ENCODE data around the gene OVCH2. TPM values are rescaled to one million over a fixed set of nuclear protein-coding genes. Genes with fewer than 3 reads are reported as not detected.

The OVCH2 gene
- total and polyA plus RNA-seq, 2 donors from 2014 or later, result 2.3 to 2.5 TPM

DNA sequence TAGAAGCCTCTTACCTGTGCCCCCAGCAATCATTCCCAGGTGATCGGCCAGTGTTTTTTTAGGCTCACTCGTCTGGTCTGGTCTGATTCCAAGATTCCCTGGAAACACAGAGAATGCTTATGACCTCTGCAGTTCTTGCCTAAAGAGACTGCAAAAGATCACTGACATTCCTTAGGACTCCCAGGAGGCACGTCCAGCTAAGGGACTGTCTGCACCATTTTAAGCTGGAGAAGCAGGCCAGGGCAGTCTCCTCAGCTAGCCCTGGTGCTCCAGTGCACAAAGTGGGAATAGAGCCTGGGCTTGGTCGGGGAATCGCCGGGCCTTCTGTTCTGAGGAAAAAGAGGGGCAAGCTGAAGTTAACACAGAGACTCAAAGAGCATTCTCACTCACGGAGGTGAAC lies 37.8 kb downstream of the OVCH2 start:
- Histone ChIP-seq H3K9me3 (ENCODE audit: control insufficient read depth in 2 of 3, insufficient read depth in 1 of 3, low read length in 3 of 3) (no peaks in the 10 kb centered on the region), H3K36me3 (ENCODE audit: control insufficient read depth in 2 of 3, insufficient read depth in 3 of 3, low read length in 3 of 3) (peaks cover 0 to 7% (median 3%) of the 10 kb centered on the region in 3 donors), H3K4me3 (ENCODE audit: low read length in 3 of 3) (no peak overlapping the region), H3K27ac (ENCODE audit: low read depth in 2 of 2, low read length in 2 of 2) (no peak overlapping the region), H3K9ac (ENCODE audit: low read length in 3 of 3) (no peak overlapping the region), H3K27me3 (ENCODE audit: control insufficient read depth, insufficient read depth, low read length) (no peaks in the 10 kb centered on the region), H3K4me1 (ENCODE audit: control insufficient read depth in 2 of 3, insufficient read depth in 2 of 3, low read depth in 1 of 3, low read length in 3 of 3) (peaks cover 0 to 12% (median 4%) of the 10 kb centered on the region in 3 donors)
- intact Hi-C loops (cut with DNase I), result no loop called here
- FAIRE-seq, result no peak
- no peak for TF ChIP-seq CTCF (IDR thresholded peaks at IDR 0.05; ENCODE audit: borderline replicate concordance, extremely low read depth, insufficient read depth)
- DNase-seq, result no peak

GRCh38 chr11:7667460-7667859 lies 38.8 kb downstream of the OVCH2 start:
- no peak overlapping the region for H3K4me3 ChIP-seq (ENCODE audit: low read length in 3 of 3)
- H3K27ac ChIP-seq (ENCODE audit: low read depth in 2 of 2, low read length in 2 of 2), result no peak overlapping the region
- DNase-seq (peak in 1 of 5 donors; percentile 43), FAIRE-seq (no peak)
- peaks cover 0 to 7% (median 3%) of the 10 kb centered on the region in 3 donors for H3K36me3 ChIP-seq (ENCODE audit: control insufficient read depth in 2 of 3, insufficient read depth in 3 of 3, low read length in 3 of 3)
- peaks cover 0 to 5% (median 0%) of the 10 kb centered on the region in 3 donors for H3K4me1 ChIP-seq (ENCODE audit: control insufficient read depth in 2 of 3, insufficient read depth in 2 of 3, low read depth in 1 of 3, low read length in 3 of 3)
- no peak overlapping the region for H3K9ac ChIP-seq (ENCODE audit: low read length in 3 of 3)
- no peak for TF ChIP-seq CTCF (IDR thresholded peaks at IDR 0.05; ENCODE audit: borderline replicate concordance, extremely low read depth, insufficient read depth)
- no peaks in the 10 kb centered on the region for H3K27me3 ChIP-seq (ENCODE audit: control insufficient read depth, insufficient read depth, low read length)
- no peaks in the 10 kb centered on the region for H3K9me3 ChIP-seq (ENCODE audit: control insufficient read depth in 2 of 3, insufficient read depth in 1 of 3, low read length in 3 of 3)
- intact Hi-C loops (cut with DNase I), result no loop called here

- DNase-seq, result no peak
- H3K36me3 ChIP-seq (ENCODE audit: control insufficient read depth in 2 of 3, insufficient read depth in 3 of 3, low read length in 3 of 3), result peaks cover 0 to 7% (median 3%) of the 10 kb centered on the region in 3 donors
- H3K9ac ChIP-seq (ENCODE audit: low read length in 3 of 3), result no peak overlapping the region
- no peak overlapping the region for H3K27ac ChIP-seq (ENCODE audit: low read depth in 2 of 2, low read length in 2 of 2)
- no peak for FAIRE-seq
- no peak for TF ChIP-seq CTCF (IDR thresholded peaks at IDR 0.05; ENCODE audit: borderline replicate concordance, extremely low read depth, insufficient read depth)
- peaks cover 0 to 3% (median 0%) of the 10 kb centered on the region in 3 donors for H3K4me1 ChIP-seq (ENCODE audit: control insufficient read depth in 2 of 3, insufficient read depth in 2 of 3, low read depth in 1 of 3, low read length in 3 of 3)
- H3K9me3 ChIP-seq (ENCODE audit: control insufficient read depth in 2 of 3, insufficient read depth in 1 of 3, low read length in 3 of 3), result no peaks in the 10 kb centered on the region
- H3K27me3 ChIP-seq (ENCODE audit: control insufficient read depth, insufficient read depth, low read length), result no peaks in the 10 kb centered on the region
- H3K4me3 ChIP-seq (ENCODE audit: low read length in 3 of 3), result no peak overlapping the region
- intact Hi-C loops (cut with DNase I), result no loop called here
Measured at GRCh38 chr11:7666292-7666866, 39.9 kb downstream of the OVCH2 start.

All from kidney (tissue), 14 donors.